ENCODE data around the gene FBLN5.

FBLN5 gene

DNA sequence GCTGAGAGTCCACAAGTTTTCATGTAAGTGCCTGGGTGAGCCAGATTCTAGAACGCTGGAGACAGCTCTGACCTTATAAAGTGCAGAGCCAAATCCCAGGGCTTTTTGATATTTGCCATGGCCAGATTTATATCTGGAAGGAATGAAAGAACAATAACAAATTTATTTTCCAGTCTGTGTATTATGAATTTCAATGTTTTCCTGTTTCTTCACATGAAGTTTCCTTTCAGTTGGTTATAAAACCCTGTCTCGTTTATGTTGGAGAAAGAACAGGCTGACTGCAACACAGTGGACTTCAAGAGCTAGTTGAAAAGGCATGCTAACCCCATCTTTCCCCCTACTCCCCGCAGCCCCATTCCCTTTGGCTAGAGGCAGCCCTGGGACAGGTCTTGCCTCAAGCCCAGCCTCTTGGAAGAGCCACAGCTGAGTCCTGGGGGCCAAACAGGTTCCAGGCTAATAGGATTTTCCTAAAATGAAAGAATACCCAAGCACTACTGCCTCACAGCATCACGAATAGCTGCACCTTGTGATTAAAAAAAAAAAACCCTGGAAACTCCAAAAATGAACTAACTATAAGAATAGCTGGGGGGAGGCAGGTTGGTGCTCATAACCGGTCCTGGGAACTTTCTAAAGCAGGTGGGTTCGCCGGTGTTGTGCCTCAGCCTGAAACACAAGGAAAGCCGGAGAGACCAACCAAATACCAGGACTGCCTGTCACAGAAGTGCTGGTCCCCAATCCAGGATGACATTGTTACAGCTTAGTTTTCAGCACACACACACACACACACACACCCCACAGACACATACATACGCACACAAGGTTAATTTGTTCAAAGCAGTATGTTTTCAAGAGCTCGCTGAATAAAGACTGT, 1.5 kb downstream of the FBLN5 start:
- DNase-seq, result no peak

DNA sequence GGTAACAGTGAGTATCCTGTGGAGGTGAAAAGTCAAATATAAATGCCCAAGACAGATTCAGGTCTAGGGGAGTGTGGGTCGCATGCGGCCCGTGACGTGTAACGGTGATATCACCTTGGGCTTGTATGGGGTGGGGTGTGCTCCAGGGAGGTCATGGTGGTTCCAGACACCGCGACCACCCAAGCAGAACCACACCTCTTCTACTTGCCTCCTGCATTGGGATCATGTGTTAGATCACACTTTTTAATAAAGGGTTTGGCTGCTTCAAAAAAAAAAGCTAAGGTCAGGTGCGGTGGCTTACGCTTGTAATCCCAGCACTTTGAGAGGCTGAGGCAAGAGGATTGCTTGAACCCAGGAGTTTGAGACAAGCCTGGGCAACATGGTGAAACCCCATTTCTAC, 4.5 kb downstream of the FBLN5 start:
- DNase-seq, result no peak

DNA sequence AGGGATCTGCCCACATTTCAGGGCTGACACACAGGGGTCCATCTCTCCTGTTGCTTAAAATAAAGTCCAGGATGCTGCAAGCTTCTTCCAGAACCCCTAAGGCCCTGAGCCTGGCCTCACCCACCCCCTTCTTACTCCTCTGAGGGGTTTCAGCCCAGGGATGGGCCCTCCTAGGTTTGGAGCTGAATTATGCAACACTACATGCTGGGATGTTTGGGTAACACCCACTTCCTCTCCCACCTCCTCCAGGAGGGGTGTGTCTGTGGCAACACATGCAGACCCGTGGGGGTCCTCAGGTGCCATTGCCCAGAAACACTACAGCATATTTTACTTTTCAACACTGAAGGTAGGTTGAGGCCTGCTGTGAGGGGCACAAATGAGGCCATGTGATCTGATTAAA, 5.4 kb downstream of the FBLN5 start:
- no peak for DNase-seq

DNA sequence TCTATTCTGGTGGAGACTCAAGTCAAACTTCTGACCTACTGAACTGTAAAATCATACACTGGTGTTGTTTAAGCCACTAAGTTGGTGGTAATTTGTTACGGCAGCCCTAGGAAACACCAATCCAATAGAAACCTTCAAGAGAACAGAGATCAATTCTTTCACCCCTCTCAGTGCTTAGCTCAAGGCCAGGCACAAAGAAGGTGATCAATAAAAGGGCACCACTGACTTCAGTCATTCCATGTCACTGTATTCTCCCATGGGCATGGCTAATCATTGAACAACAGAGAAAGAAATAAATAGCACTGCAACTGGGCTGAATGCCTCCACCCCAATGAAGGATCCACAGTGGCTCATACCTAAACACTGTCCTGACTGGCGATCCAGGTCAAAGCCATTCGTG, 7.3 kb downstream of the FBLN5 start:
- no peak for DNase-seq

DNA sequence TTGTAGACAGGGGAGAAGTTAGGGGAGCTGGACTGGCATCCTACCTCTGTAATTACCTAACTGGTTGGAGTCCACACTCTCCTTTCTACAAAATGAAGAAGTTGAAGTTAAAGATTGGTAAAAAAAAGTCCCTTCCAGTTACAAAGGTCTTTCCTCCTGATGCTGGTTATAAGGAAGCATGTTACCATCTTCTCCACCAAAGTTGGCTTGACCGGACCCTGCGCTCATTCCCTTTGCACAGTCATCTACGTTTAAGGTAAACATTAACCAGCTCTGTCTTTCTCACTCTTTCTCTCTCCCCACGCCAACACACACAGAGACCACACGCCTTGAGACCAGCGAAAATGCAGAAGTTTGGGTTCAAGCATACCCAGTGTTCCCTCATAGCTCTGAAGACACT, 11.9 kb downstream of the FBLN5 start:
- DNase-seq, result no peak

DNA sequence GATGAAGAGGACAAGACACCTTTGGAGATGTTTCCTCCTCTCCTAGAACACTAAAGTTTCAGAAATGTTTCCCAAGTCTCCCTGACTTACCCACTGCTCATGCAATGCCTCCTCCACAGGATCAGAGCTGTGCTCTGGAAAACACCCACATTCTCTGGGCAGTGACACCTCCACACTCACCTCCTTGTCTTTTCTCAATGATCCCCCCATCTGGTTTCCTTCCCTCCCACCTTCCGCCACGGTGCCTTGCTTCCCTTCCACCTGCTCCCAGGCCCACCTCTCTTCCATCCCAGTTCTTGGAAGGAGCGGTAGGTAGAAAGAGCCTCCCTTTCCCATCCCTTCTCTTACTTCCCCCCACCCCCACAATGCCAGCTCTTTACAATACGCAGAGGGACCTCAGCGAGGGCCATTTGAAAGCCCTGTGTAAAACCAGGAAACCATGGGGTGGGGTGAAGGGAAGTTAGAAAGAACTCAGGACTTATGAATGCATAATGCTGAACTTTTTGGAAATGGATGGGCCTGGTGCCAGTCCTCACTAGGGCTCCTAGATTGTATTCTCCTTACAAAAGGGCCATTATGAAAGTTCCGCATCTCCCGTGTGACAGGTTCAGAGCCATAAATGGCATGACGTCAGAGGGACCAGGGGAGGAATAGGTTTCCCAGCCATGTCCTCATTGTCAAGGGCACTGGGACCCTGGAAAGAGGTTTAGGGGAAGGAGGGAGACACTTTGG, 12.8 kb downstream of the FBLN5 start:
- no peak for DNase-seq

DNA sequence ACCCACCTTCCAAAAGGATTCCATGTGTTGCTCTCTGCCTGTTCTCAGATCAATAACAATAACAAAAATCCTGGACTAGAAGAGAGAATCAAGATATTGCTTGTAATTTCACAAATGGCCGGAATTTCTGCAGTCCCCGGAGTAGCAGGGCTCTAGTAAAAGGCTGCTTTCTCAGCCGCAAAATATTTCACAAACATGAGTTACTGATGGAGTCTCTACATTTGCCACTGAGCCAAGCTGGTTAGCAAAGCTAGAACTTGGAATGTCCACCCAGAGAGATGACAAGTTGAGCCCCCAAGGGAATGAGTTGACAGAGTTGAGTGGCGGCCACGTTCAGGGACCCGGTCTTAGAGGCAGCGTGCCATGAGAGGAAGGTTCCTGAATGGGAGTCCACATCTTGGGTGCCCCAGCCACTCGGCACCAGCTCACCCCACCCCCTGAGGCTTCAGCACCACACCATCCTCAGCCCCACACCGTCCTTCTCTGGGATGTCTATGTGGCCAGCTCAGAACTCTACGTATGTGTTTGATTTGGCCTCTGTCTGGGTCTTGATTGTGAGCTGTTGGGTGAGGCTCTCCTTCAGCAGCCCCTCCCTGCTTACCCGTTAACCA, 15.9 kb downstream of the FBLN5 start:
- no peak for DNase-seq

DNA sequence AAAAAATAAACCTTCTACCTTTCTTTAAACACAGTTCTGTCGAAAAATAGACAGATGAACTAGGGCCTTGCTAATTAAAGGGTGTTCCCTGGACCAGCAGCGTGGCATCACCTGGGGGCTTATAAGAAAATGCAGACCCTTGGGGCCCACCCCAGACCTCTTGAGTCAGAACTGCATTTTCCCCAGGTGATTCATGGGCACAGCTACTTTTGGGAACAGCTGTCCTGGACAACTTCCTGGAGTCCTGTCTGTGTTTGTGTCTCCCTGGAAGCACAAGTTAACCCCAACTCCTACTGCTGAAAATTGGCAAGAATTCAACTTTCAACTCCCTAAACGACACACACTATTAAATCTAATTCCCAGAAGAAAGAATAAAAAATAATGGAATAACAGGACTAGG, 17.8 kb downstream of the FBLN5 start:
- no peak for DNase-seq

DNA sequence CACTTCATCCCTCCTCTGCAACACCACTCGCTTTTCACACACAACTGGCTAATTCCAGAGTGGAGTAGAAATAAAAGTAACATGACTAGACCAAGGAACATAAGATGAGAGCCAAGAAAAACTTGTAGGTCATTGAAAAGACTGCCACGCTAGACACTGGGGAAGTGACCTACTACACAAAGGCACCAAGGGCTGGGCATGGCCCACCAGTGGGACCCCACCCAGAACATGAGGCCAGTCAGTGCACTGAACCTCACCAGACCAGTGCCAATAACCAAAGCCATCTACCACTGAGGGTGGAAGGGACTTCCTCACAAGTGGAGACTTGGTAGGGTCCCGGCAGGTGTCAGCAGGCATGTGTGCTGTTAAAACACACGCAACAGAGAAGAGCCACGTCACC, 19.7 kb downstream of the FBLN5 start:
- DNase-seq, result no peak

DNA sequence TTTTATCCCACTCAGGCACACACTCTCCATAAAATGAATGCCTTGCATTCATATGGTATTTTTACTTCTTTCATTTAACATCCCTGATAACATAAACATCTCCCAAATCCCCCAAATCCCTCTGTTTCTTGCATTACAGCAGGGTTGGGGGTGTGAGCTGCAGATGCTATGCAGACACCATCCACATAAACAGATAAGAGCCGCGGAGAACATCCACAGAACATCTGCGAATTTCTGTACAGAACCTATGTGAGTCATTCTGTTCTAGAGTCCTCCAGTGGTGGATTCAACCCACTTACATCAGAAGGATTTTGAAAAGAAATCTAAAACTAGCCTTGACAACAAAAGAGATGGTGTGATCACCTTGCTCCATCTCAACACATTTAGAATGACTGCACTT, 20.3 kb downstream of the FBLN5 start:
- no peak for DNase-seq

DNA sequence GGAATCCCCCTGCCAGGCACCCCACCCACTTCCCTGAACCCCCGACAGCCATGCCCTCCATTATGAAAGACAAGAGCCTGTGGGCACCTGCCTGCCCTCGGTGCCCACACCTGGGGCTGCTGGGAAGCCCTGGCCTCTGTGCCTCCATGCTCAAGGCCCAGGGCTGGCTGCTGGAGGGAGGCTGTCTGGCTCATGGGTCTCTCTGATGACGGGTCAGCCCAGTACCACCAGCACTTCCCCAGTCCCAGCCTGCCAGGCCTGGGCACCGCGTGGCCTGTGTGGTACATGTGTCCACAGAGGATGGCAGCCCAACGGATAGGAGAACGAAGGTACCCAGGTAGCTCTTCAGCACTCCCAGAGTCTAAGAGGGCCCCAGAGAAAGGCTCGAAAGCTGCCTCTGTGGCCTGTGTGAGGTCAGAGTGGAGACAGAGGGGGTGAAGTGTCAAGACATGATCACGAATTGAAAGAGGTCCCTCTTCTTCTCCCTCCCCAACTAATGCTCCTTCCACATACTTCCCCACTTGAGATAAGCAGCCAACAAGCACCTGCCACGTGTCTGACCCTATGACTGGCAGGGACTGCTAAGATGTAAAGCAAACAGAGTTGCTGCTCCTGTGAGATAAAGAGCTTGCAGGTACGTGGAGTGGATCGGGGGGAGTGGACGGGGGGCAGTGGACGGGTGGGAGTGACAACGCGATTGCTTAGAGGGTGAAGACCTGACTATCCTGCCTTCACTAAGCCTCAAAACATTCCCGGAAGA, 21.2 kb downstream of the FBLN5 start:
- DNase-seq, result no peak

DNA sequence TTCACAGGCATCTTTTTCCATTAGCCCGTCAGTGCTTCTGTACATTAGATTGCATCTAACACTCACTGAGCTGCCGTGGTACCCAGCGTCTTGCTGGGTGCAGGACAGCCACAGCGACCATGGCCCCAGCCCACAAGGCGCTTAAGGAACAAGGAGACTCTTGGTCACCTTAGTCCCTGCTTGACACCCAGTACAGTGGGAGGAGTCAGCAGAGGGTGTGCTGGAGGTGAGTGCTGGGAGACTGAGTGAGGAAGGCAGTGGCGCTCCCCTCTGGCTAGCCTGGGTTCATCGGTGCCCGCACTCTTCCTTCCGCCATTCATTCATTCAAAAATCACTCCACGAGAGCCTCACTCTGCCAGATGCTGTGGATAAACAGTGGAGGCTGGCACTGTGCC, 21.8 kb downstream of the FBLN5 start:
- no peak for DNase-seq

DNA sequence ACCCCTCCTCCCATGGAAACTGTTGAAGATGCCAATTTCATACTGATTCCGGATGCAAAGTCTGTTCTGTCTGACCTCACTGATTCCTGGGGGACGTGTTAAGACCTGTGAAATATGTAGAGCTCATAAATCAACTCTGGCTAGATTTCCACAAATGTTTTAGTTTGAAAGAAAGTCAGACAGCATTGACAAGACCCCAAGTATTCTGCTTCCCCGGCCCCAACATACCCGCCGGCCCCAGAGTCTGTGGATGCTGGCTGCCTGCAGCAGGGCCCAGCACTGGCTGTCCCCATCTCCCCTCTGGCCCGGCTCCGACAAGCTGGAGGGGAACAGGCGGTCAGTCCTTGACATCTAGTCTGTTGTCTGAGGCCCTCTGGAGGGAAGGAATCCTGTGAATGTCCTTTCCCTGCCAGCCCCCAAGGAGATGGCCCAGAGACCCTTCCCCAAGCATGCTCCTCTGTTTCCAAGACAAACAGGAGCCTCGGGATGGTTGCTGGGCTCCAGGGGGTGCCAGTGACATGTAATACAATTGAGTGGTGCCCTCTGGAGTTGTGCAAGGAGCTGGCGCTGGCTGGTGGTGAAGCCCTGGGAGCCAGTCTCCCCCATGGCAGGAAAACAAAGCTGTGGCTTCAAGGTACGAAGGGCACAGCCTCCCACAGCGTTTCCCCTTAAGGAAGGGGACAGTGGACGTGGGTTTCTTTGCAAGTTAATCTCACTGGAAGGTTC, 22.3 kb downstream of the FBLN5 start:
- DNase-seq, result no peak

DNA sequence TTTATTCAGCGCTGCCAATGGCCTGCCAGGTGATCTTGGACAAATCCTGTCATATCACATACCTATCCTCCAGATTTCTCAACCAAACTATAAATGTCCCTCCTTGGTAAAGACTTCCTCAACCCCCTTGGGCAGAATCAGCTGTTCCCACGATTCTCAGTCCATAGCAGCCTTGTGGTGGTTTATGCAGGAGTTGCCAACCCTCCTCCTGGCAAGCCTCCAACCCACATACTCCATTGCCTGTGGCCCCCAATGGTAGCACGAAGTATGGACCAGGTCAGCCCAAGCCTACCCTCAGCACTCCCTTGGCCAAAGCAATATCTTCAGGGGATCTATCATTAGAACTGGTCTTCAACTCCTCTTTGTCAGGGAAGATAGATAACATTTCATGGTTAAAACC, 27.0 kb downstream of the FBLN5 start:
- DNase-seq, result no peak

DNA sequence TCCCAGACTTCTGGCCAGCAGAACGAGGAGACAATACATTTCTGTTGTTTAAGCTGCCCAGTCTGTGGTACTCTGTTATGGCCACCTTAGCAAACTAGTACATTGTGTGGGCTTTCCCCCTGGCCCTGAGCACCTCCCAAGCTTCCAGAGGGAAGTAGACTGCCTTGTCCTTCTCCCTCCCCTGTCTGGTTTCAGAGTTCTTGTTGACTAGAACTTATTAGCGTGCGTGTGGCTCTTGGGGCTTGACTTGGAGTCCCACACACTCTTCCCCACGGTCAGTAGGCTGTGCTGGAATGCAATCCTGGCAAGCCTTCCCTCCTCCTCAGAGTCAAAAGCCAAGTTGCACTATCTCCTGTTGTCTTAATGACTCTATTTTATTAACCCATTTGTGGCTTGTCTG, 27.7 kb downstream of the FBLN5 start:
- no peak for DNase-seq

DNA sequence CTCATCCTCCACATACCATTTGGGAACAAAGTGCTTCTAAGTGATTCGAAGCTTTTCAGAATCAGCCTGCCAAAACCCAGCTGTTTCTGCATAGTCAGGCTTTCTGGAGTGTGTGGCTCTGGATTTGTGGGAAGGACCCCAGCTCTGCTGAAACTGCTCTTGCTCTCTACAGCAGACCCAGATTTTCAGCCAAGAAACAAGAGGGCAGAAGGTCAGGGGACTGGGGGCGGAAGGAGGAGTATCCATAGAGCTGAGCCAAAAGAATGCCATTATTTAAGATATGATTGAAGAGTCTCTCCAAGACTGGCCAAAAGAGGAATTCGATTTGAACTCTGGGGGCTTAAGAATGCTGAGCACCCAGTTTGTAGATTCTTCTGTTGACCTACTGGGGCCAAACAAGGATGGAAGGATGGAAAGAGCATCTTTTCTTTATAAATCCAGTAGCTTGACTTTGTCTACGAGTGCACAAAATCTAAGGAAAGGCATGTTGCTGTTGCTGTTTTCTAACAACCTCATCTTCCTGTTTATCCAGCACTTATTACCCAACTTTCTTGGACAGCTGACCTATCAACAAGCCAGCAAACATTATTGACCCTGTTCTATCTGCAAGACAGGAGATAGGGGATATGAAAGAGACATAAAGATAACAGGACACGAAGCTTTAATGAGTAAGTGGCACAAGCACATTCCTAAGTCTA, 29.2 kb downstream of the FBLN5 start:
- no peak for DNase-seq

DNA sequence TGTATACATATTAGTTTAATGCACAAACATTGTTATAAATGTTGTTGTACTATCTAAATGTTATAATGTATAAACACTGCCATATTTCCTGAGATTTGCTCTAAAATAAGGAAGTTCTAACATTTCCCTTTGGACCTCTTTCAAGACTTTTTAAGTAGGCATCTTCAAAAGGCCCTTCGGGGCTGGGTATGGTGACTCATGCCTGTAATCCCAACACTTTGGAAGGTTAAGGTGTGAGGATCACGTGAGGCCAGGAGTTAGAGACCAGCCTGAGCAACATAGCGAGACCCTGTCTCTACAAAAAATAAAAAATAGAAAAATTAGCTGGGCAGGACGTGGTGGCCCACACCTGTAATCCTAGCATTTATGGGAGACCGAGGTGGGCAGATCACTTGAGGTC, 35.5 kb downstream of the FBLN5 start:
- DNase-seq, result no peak

DNA sequence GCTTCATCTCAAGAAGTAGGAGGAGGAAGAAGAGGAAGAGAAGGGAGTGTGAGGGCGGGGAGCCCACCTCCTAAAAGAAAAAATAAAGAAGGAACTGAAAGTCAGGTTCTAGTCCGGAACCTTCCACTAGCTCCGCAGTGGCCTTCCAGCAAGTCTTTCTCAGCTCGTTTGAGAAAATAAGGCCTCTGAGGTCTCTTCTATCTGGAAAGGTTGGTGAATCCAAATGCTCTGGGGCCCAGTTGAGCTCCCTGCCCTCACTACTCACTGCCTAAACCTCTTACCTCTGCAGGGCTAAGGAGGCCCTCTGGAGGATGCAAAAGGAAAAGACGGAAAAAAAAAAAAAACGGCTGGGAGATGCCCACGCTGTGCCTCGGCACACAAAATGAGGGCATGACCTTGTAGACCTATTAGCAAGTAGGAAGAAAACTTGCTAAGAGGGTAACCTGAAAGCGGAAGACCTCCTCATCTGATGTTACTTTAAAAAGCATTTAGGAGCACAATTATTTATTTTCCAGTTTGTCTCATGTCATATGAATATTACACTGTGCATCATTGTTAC, 35.9 kb downstream of the FBLN5 start:
- DNase-seq, result no peak

DNA sequence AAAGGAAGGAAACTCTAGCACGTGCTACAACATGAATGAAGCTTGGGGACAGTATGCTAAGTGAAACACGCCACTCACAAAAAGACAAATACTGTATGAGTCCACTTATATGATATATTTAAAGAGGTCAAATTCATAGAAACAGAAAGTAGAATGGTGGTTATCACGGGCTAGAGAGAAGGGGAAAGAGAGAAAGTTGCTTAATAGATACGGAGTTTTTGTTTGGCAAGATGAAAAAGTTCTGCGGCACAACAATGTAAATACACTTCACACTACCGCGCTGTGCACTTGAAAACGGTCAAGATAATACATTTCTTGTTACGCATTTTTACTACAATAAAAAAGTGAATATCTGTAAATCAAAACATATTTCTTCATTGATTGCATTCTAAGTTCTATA, 37.3 kb downstream of the FBLN5 start:
- no peak for DNase-seq

DNA sequence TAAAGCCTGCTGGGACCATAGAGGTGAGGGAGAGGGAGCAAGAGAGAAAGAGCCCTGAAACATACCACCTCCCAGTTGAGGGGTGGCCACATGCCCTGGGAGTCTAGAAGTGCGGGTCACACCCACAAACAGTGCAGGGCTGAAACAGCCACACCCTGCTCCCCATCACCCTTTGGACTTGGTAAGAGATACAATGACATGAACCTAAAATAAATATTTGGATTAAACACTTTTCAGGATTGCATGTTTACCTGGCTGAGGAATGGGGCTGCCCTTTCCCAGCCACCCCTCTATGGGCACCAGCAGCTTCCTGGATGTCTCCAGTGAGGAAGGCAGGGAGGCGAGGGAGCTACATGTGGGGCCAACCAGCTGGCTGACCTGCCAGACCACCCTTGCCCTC, 41.1 kb downstream of the FBLN5 start:
- DNase-seq, result no peak

DNA sequence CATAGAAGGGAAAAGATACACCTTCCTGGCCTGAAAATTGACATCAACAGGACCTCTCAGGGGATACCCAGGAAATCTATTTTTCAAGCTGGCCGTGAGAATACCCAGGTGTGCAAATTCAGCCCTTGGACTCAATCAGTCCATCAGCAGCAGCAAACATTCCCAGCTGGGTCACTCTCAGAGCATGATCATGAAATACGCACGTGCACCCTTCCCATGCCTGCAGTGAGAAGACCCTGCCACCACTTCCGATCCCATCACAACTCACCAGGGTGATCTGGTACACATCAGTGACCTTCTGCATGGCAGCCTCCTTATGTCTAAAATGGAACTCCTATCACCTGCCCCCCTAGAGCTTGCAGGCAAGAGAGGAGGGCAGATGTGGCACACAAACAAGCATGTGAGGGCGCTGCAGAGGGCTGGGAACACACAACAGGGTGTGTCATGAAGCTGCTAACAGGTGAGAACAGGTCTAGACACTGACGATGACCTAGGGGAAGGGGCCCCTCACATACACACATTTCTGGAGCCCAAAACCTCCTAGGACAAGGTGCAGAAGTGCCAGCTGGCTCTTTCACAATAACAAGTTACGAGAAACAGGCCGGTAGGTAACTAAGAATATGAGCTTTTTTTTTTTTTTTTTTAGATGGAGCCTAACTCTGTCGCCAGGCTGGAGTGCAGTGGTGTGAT, 42.4 kb downstream of the FBLN5 start:
- no peak for DNase-seq
